H9 (cell line): Measurements from ENCODE around the gene EED. TPM values are rescaled to one million over a fixed set of nuclear protein-coding genes. Genes with fewer than 3 reads are reported as not detected.

Experiments
- DNase-seq: peaks from one replicate; pipeline ENCODE4 v3.0.0-alpha.2; 2017
- H2AFZ ChIP-seq: one replicate; pipeline ENCODE4 v1.6.1; 2013; ENCODE audit warnings: mild to moderate bottlenecking, low read length, control low read depth, moderate library complexity
- H2AK5ac ChIP-seq: 2 replicates; pipeline ENCODE4 v1.6.1; 2013; ENCODE audit warnings: low read length, control low read depth, mixed read lengths; ENCODE audit not compliant: insufficient read length
- H2BK120ac ChIP-seq: one replicate; pipeline ENCODE4 v1.6.1; 2013; ENCODE audit warnings: low read depth, mild to moderate bottlenecking, low read length, control low read depth, inconsistent platforms; ENCODE audit not compliant: poor library complexity, severe bottlenecking
- H2BK12ac ChIP-seq: 2 replicates; pipeline ENCODE4 v1.6.1; 2013; ENCODE audit warnings: low read length, control low read depth, mixed read lengths, low read depth; ENCODE audit not compliant: insufficient read length
- H2BK15ac ChIP-seq: 2 replicates; pipeline ENCODE4 v1.6.1; 2013; ENCODE audit warnings: low read depth, low read length, control low read depth
- H2BK20ac ChIP-seq: one replicate; pipeline ENCODE4 v1.6.1; 2013; ENCODE audit warnings: low read depth, mild to moderate bottlenecking, low read length, control low read depth, inconsistent platforms; ENCODE audit not compliant: poor library complexity, severe bottlenecking
- H2BK5ac ChIP-seq: 2 replicates; pipeline ENCODE4 v1.6.1; 2013; ENCODE audit warnings: low read length, control low read depth, mixed read lengths; ENCODE audit not compliant: insufficient read length
- H3K14ac ChIP-seq: 2 replicates; pipeline ENCODE4 v1.6.1; 2013; ENCODE audit warnings: low read length, control low read depth; ENCODE audit not compliant: insufficient read depth
- H3K18ac ChIP-seq: 2 replicates; pipeline ENCODE4 v1.6.1; 2013; ENCODE audit warnings: low read depth, mild to moderate bottlenecking, mixed read lengths, low read length, control low read depth; ENCODE audit not compliant: insufficient read length
- H3K23ac ChIP-seq: 2 replicates; pipeline ENCODE4 v1.6.1; 2013; ENCODE audit warnings: low read length, control low read depth, mixed read lengths, low read depth; ENCODE audit not compliant: insufficient read length
- H3K23me2 ChIP-seq: 2 replicates; pipeline ENCODE4 v1.6.1; 2013; ENCODE audit warnings: low read depth, mild to moderate bottlenecking, mixed read lengths, low read length, control low read depth; ENCODE audit not compliant: insufficient read length, poor library complexity, severe bottlenecking
- H3K27ac ChIP-seq: 2 replicates; pipeline ENCODE4 v1.5.1; 2013; ENCODE audit warnings: low read length, control low read depth, mixed read lengths, low read depth; ENCODE audit not compliant: insufficient read length
- H3K27me3 ChIP-seq: 2 replicates; pipeline ENCODE4 v1.6.1; 2013; ENCODE audit warnings: low read length, control low read depth, inconsistent platforms; ENCODE audit not compliant: insufficient read depth
- H3K4ac ChIP-seq: 2 replicates; pipeline ENCODE4 v1.6.1; 2013; ENCODE audit warnings: low read depth, mild to moderate bottlenecking, control low read depth, inconsistent platforms, low read length, moderate library complexity
- H3K4me1 ChIP-seq: 2 replicates; pipeline ENCODE4 v1.6.1; 2013; ENCODE audit warnings: low read length, control low read depth, inconsistent platforms; ENCODE audit not compliant: insufficient read depth
- H3K4me2 ChIP-seq: 2 replicates; pipeline ENCODE4 v1.6.1; 2013; ENCODE audit warnings: low read length, control low read depth, mixed read lengths; ENCODE audit not compliant: insufficient read length, insufficient read depth
- H3K56ac ChIP-seq: 2 replicates; pipeline ENCODE4 v1.6.1; 2013; ENCODE audit warnings: low read depth, mild to moderate bottlenecking, mixed read lengths, low read length, control low read depth; ENCODE audit not compliant: insufficient read length
- H3K79me1 ChIP-seq: 2 replicates; pipeline ENCODE4 v1.6.1; 2013; ENCODE audit warnings: low read depth, mild to moderate bottlenecking, moderate library complexity, low read length, control low read depth, inconsistent platforms; ENCODE audit not compliant: insufficient read depth, poor library complexity, severe bottlenecking
- H3K79me2 ChIP-seq: 2 replicates; pipeline ENCODE4 v1.6.1; 2013; ENCODE audit warnings: low read length, control low read depth, inconsistent platforms; ENCODE audit not compliant: insufficient read depth
- H3K9ac ChIP-seq: 2 replicates; pipeline ENCODE4 v1.6.1; 2013; ENCODE audit warnings: low read length, control low read depth, mixed read lengths; ENCODE audit not compliant: insufficient read length; ENCODE audit errors: extremely low read depth
- H3K9me3 ChIP-seq: one replicate; pipeline ENCODE4 v1.6.1; 2013; ENCODE audit warnings: low read depth, low read length, inconsistent platforms; ENCODE audit not compliant: control insufficient read depth
- H3T11ph ChIP-seq: one replicate; pipeline ENCODE4 v1.6.1; 2013; ENCODE audit warnings: mild to moderate bottlenecking, low read length, control low read depth, inconsistent platforms
- H4K20me1 ChIP-seq: one replicate; pipeline ENCODE4 v1.6.1; 2013; ENCODE audit not compliant: control insufficient read depth, insufficient read length, insufficient read depth
- H4K5ac ChIP-seq: 2 replicates; pipeline ENCODE4 v1.6.1; 2013; ENCODE audit warnings: low read depth, mild to moderate bottlenecking, mixed read lengths, low read length, control low read depth; ENCODE audit not compliant: insufficient read length
- H4K8ac ChIP-seq: replicated peaks from 2 replicates; pipeline ENCODE4 v1.6.1; 2013; ENCODE audit warnings: low read length, control low read depth, mixed read lengths, low read depth; ENCODE audit not compliant: insufficient read length
- H4K91ac ChIP-seq: 2 replicates; pipeline ENCODE4 v1.6.1; 2013; ENCODE audit warnings: low read depth, mild to moderate bottlenecking, moderate library complexity, mixed read lengths, low read length, control low read depth; ENCODE audit not compliant: insufficient read length
- H3K27ac Mint-ChIP-seq, 3 experiments: 2 replicates in 2 of 3; 3 replicates in 1 of 3; pipeline ENCODE4 v1.8.0; 2020 to 2021; ENCODE audit warnings: mixed read lengths in 3 of 3, mild to moderate bottlenecking in 1 of 3, moderate library complexity in 1 of 3
- H3K27me3 Mint-ChIP-seq: 2 replicates; pipeline ENCODE4 v1.8.0; 2021; ENCODE audit warnings: low read depth, mild to moderate bottlenecking, moderate library complexity, mixed read lengths
- H3K36me3 Mint-ChIP-seq, 3 experiments: 2 replicates in 2 of 3; 3 replicates in 1 of 3; pipeline ENCODE4 v1.8.0; 2020 to 2021; ENCODE audit warnings: low read depth in 3 of 3, mixed read lengths in 3 of 3; ENCODE audit not compliant: insufficient read depth in 1 of 3
- H3K4me1 Mint-ChIP-seq, 2 experiments: 2 replicates each; pipeline ENCODE4 v1.8.0; 2020; ENCODE audit warnings: mixed read lengths in 2 of 2
- H3K4me3 Mint-ChIP-seq, 2 experiments: 2 replicates in 1 of 2; 3 replicates in 1 of 2; pipeline ENCODE4 v1.8.0; 2020 to 2021; ENCODE audit warnings: mild to moderate bottlenecking in 2 of 2, mixed read lengths in 2 of 2, moderate library complexity in 1 of 2
- H3K9me3 Mint-ChIP-seq, 2 experiments: 2 replicates in 1 of 2; 3 replicates in 1 of 2; pipeline ENCODE4 v1.8.0; 2020; ENCODE audit warnings: mild to moderate bottlenecking in 2 of 2, mixed read lengths in 2 of 2, moderate library complexity in 1 of 2
- WGBS: extraction: QIAGEN DNeasy Blood & Tissue Kit; methylation state at CpG from one replicate; pipeline ENCODE4 v1.1.7; 2013; ENCODE audit warnings: missing lambda C conversion rate, low lambda C conversion rate, mixed read lengths; ENCODE audit not compliant: insufficient read length; ENCODE audit errors: extremely low coverage; 5-methylcytosine and 5-hydroxymethylcytosine counted together
- total RNA-seq: library from RNA; stranded (reverse); gene quantifications from 2 replicates; pipeline ENCODE4 v1.2.1, GENCODE V29; 2021
- TF ChIP-seq, protein P1 (sequence below): fragments of 200-600 bp; sonication (generic); conservative IDR thresholded peaks from 3 replicates; pipeline ENCODE4 v1.8.0; 2021; ENCODE audit warnings: antibody characterized with exemption, mild to moderate bottlenecking

The EED gene
- total RNA-seq, 1 experiment from 2014 or later, result 34.1 TPM

DNA sequence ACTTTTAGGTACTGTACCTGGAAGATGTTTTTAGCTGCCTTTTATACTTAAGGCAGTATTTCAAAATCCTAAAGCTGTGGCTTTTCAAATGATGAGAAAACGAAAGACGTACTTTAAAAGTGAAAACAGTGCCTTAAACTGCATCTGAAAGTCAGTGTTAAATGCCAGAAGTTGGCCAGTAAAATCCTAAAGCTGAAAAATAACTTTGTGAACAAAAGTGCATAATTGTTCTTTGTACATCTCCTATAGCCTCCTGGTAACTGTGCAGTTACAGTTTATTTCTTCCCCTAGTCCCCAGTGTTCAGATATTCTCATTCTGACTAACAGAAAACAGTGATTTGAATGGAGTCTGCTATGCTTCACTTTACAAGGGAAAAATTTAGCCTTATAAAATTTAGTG is 6.8 kb downstream of the EED start:
- no peaks in the 10 kb centered on the region for H3K9me3 Mint-ChIP-seq
- Histone ChIP-seq H4K91ac (no peak overlapping the region), H3K4me1 (peaks cover 5% of the 10 kb centered on the region; the same call in 1 of the 2 replicates), H4K5ac (no peak overlapping the region), H3K4ac (no peak overlapping the region), H2AFZ (no peak overlapping the region), H3K23me2 (no peaks in the 10 kb centered on the region), H3K14ac (no peak overlapping the region), H3K4me2 (no peak overlapping the region), H3T11ph (no peak overlapping the region), H2AK5ac (no peak overlapping the region), H3K18ac (no peak overlapping the region), H2BK120ac (no peak overlapping the region), H3K79me1 (peaks cover 5% of the 10 kb centered on the region), H4K20me1 (no peaks in the 10 kb centered on the region), H2BK12ac (no peak overlapping the region), H3K9ac (no peak overlapping the region), H3K9me3 (no peaks in the 10 kb centered on the region), H2BK5ac (no peak overlapping the region), H2BK20ac (no peak overlapping the region), H3K23ac (no peak overlapping the region), H3K79me2 (peaks cover 11% of the 10 kb centered on the region; the same call in 1 of the 2 replicates), H3K56ac (no peak overlapping the region), H3K27me3 (no peaks in the 10 kb centered on the region), H2BK15ac (no peak overlapping the region), H4K8ac (no peak overlapping the region), H3K27ac (no peak overlapping the region)
- H3K36me3 Mint-ChIP-seq, result peaks cover 3 to 19% (median 13%) of the 10 kb centered on the region in 3 experiments; a peak in 5 of 7 replicates
- no peaks in the 10 kb centered on the region for H3K27me3 Mint-ChIP-seq
- WGBS, result no CpG with 5 or more reads among the region's 2 CpGs
- TF ChIP-seq, protein P1, sequence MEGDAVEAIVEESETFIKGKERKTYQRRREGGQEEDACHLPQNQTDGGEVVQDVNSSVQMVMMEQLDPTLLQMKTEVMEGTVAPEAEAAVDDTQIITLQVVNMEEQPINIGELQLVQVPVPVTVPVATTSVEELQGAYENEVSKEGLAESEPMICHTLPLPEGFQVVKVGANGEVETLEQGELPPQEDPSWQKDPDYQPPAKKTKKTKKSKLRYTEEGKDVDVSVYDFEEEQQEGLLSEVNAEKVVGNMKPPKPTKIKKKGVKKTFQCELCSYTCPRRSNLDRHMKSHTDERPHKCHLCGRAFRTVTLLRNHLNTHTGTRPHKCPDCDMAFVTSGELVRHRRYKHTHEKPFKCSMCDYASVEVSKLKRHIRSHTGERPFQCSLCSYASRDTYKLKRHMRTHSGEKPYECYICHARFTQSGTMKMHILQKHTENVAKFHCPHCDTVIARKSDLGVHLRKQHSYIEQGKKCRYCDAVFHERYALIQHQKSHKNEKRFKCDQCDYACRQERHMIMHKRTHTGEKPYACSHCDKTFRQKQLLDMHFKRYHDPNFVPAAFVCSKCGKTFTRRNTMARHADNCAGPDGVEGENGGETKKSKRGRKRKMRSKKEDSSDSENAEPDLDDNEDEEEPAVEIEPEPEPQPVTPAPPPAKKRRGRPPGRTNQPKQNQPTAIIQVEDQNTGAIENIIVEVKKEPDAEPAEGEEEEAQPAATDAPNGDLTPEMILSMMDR, result no peak
- H3K27ac Mint-ChIP-seq, result peak overlapping the region in 1 of 3 experiments; percentile 34; a peak in 1 of 7 replicates
- peaks cover 35 to 37% of the 10 kb centered on the region in 2 experiments for H3K4me1 Mint-ChIP-seq
- no peak overlapping the region for H3K4me3 Mint-ChIP-seq
- no peak for DNase-seq
